Measurements from ENCODE around the gene GLG1.
A peak's percentile ranks its signal among the peaks of the same experiment; 100 is the strongest.
"Not testable (repeated sequence)": the region's sequence is repeated elsewhere in the genome, so short reads cannot be mapped to it uniquely, and the experiment has no call there.

Gene GLG1

GRCh38 chr16:74606521-74607309 is at the start of gene GLG1:
Gene GLG1, minus strand, starts transcription at chr16:74607114. Its CDS starts 20 bp downstream, at chr16:74607094.
- no peak for FAIRE-seq

GRCh38 chr16:74654536-74655050 is 47.7 kb upstream of the GLG1 start:
- no peak for FAIRE-seq

- FAIRE-seq = not testable (repeated sequence)
Measured at GRCh38 chr16:74652883-74653282, 46.0 kb upstream of the GLG1 start.

GRCh38 chr16:74652249-74652648 is 45.3 kb upstream of the GLG1 start:
- no peak for FAIRE-seq

GRCh38 chr16:74651841-74652240 is 44.9 kb upstream of the GLG1 start:
- no peak for FAIRE-seq

- peak; percentile 21 for FAIRE-seq
Measured at GRCh38 chr16:74650966-74651567, 44.2 kb upstream of the GLG1 start.

GRCh38 chr16:74649839-74650504 is 43.1 kb upstream of the GLG1 start:
- FAIRE-seq = no peak

GRCh38 chr16:74641969-74642368 is 35.1 kb upstream of the GLG1 start:
- FAIRE-seq = no peak

- FAIRE-seq = no peak
Measured at GRCh38 chr16:74637742-74638453, 31.0 kb upstream of the GLG1 start.

- FAIRE-seq = peak; percentile 95
Measured at GRCh38 chr16:74635303-74635702, 28.4 kb upstream of the GLG1 start.

GRCh38 chr16:74633686-74634085 is 26.8 kb upstream of the GLG1 start:
- FAIRE-seq = no peak

- no peak for FAIRE-seq
Measured at GRCh38 chr16:74627506-74628220, 20.7 kb upstream of the GLG1 start.

- FAIRE-seq = no peak
Measured at GRCh38 chr16:74626741-74627416, 20.0 kb upstream of the GLG1 start.

GRCh38 chr16:74625500-74626350 is 18.8 kb upstream of the GLG1 start:
- FAIRE-seq = no peak

- no peak for FAIRE-seq
Measured at GRCh38 chr16:74623839-74624235, 16.9 kb upstream of the GLG1 start.

- FAIRE-seq = peak; percentile 76
Measured at GRCh38 chr16:74623214-74623838, 16.4 kb upstream of the GLG1 start.

GRCh38 chr16:74622005-74622404 is 15.1 kb upstream of the GLG1 start:
- FAIRE-seq = no peak

- FAIRE-seq = no peak
Measured at GRCh38 chr16:74617206-74617788, 10.4 kb upstream of the GLG1 start.

GRCh38 chr16:74611721-74612120 is 4.8 kb upstream of the GLG1 start:
- FAIRE-seq = no peak

- no peak for FAIRE-seq
Measured at GRCh38 chr16:74608944-74609343, 2.0 kb upstream of the GLG1 start.
